Measurements from ENCODE around the gene PSIP1.

Gene PSIP1

GRCh38 chr9:15510789-15511575, at the start of gene PSIP1:
PSIP1 (minus strand) TSS chr9:15510970; CDS start chr9:15510188, 782 bp downstream.
- Histone ChIP-seq H3K9me3 (ENCODE audit: control insufficient read depth in 5 of 5, low read length in 5 of 5) (no peaks in the 10 kb centered on the region), H3K9ac (ENCODE audit: low read length in 5 of 5) (peak within 1 kb of the TSS; percentile 44 to 87 (median 76)), H3K27me3 (ENCODE audit: control insufficient read depth in 5 of 5, insufficient read depth in 4 of 5, low read length in 5 of 5) (no peaks in the 10 kb centered on the region), H3K4me3 (ENCODE audit: low read depth in 1 of 5, low read length in 5 of 5) (peak within 1 kb of the TSS; percentile 78 to 97 (median 88)), H3K27ac (ENCODE audit: low read depth, low read length) (peak within 1 kb of the TSS; percentile 78), H3K36me3 (ENCODE audit: control insufficient read depth in 5 of 5, insufficient read depth in 5 of 5, low read length in 5 of 5) (peaks cover 2 to 9% (median 5%) of the 10 kb centered on the region in 5 donors), H3K4me1 (ENCODE audit: control insufficient read depth in 5 of 5, insufficient read depth in 5 of 5, low read length in 5 of 5) (peaks cover 0 to 24% (median 14%) of the 10 kb centered on the region in 5 donors)

GRCh38 chr9:15553528-15553898, 42.7 kb upstream of the PSIP1 start:
- Histone ChIP-seq H3K27ac (ENCODE audit: low read depth, low read length) (no peak overlapping the region), H3K36me3 (ENCODE audit: control insufficient read depth in 5 of 5, insufficient read depth in 5 of 5, low read length in 5 of 5) (no peaks in the 10 kb centered on the region), H3K9ac (ENCODE audit: low read length in 5 of 5) (peak overlapping the region in 3 of 5 donors; percentile 64 to 89 (median 85)), H3K27me3 (ENCODE audit: control insufficient read depth in 5 of 5, insufficient read depth in 4 of 5, low read length in 5 of 5) (no peaks in the 10 kb centered on the region), H3K9me3 (ENCODE audit: control insufficient read depth in 5 of 5, low read length in 5 of 5) (no peaks in the 10 kb centered on the region), H3K4me1 (ENCODE audit: control insufficient read depth in 5 of 5, insufficient read depth in 5 of 5, low read length in 5 of 5) (peaks cover 0 to 19% (median 17%) of the 10 kb centered on the region in 5 donors), H3K4me3 (ENCODE audit: low read depth in 1 of 5, low read length in 5 of 5) (peak overlapping the region; percentile 69 to 95 (median 81))

- peak within 1 kb of the TSS; percentile 69 to 99 (median 92) for H3K4me3 ChIP-seq (ENCODE audit: low read depth in 1 of 5, low read length in 5 of 5)
- no peaks in the 10 kb centered on the region for H3K9me3 ChIP-seq (ENCODE audit: control insufficient read depth in 5 of 5, low read length in 5 of 5)
- no peaks in the 10 kb centered on the region for H3K36me3 ChIP-seq (ENCODE audit: control insufficient read depth in 5 of 5, insufficient read depth in 5 of 5, low read length in 5 of 5)
- peaks cover 0 to 19% (median 17%) of the 10 kb centered on the region in 5 donors for H3K4me1 ChIP-seq (ENCODE audit: control insufficient read depth in 5 of 5, insufficient read depth in 5 of 5, low read length in 5 of 5)
- H3K27me3 ChIP-seq (ENCODE audit: control insufficient read depth in 5 of 5, insufficient read depth in 4 of 5, low read length in 5 of 5), result no peaks in the 10 kb centered on the region
- peak within 1 kb of the TSS; percentile 64 to 89 (median 81) for H3K9ac ChIP-seq (ENCODE audit: low read length in 5 of 5)
- H3K27ac ChIP-seq (ENCODE audit: low read depth, low read length), result peak within 1 kb of the TSS; percentile 77
Observed at GRCh38 chr9:15552636-15553527, 42.1 kb upstream of the PSIP1 start, which contains the start of gene CCDC171. CCDC171 (plus strand) TSS chr9:15553043; CDS start chr9:15564089, 11,046 bp downstream.

- Histone ChIP-seq H3K4me1 (ENCODE audit: control insufficient read depth in 5 of 5, insufficient read depth in 5 of 5, low read length in 5 of 5) (peaks cover 0 to 19% (median 17%) of the 10 kb centered on the region in 5 donors), H3K27ac (ENCODE audit: low read depth, low read length) (no peak overlapping the region), H3K9me3 (ENCODE audit: control insufficient read depth in 5 of 5, low read length in 5 of 5) (no peaks in the 10 kb centered on the region), H3K4me3 (ENCODE audit: low read depth in 1 of 5, low read length in 5 of 5) (no peak overlapping the region), H3K36me3 (ENCODE audit: control insufficient read depth in 5 of 5, insufficient read depth in 5 of 5, low read length in 5 of 5) (no peaks in the 10 kb centered on the region), H3K27me3 (ENCODE audit: control insufficient read depth in 5 of 5, insufficient read depth in 4 of 5, low read length in 5 of 5) (no peaks in the 10 kb centered on the region), H3K9ac (ENCODE audit: low read length in 5 of 5) (no peak overlapping the region)
Observed at GRCh38 chr9:15549611-15550010, 38.8 kb upstream of the PSIP1 start.

- H3K36me3 ChIP-seq (ENCODE audit: control insufficient read depth in 5 of 5, insufficient read depth in 5 of 5, low read length in 5 of 5), result no peaks in the 10 kb centered on the region
- H3K9ac ChIP-seq (ENCODE audit: low read length in 5 of 5), result no peak overlapping the region
- no peaks in the 10 kb centered on the region for H3K27me3 ChIP-seq (ENCODE audit: control insufficient read depth in 5 of 5, insufficient read depth in 4 of 5, low read length in 5 of 5)
- H3K4me1 ChIP-seq (ENCODE audit: control insufficient read depth in 5 of 5, insufficient read depth in 5 of 5, low read length in 5 of 5), result no peaks in the 10 kb centered on the region
- no peak overlapping the region for H3K4me3 ChIP-seq (ENCODE audit: low read depth in 1 of 5, low read length in 5 of 5)
- H3K27ac ChIP-seq (ENCODE audit: low read depth, low read length), result no peak overlapping the region
- no peaks in the 10 kb centered on the region for H3K9me3 ChIP-seq (ENCODE audit: control insufficient read depth in 5 of 5, low read length in 5 of 5)
Observed at GRCh38 chr9:15543047-15543813, 32.5 kb upstream of the PSIP1 start.

GRCh38 chr9:15542624-15543023, 31.9 kb upstream of the PSIP1 start:
- Histone ChIP-seq H3K4me1 (ENCODE audit: control insufficient read depth in 5 of 5, insufficient read depth in 5 of 5, low read length in 5 of 5) (no peaks in the 10 kb centered on the region), H3K27ac (ENCODE audit: low read depth, low read length) (no peak overlapping the region), H3K9me3 (ENCODE audit: control insufficient read depth in 5 of 5, low read length in 5 of 5) (no peaks in the 10 kb centered on the region), H3K9ac (ENCODE audit: low read length in 5 of 5) (no peak overlapping the region), H3K27me3 (ENCODE audit: control insufficient read depth in 5 of 5, insufficient read depth in 4 of 5, low read length in 5 of 5) (no peaks in the 10 kb centered on the region), H3K36me3 (ENCODE audit: control insufficient read depth in 5 of 5, insufficient read depth in 5 of 5, low read length in 5 of 5) (no peaks in the 10 kb centered on the region), H3K4me3 (ENCODE audit: low read depth in 1 of 5, low read length in 5 of 5) (no peak overlapping the region)

- Histone ChIP-seq H3K9ac (ENCODE audit: low read length in 5 of 5) (no peak overlapping the region), H3K27me3 (ENCODE audit: control insufficient read depth in 5 of 5, insufficient read depth in 4 of 5, low read length in 5 of 5) (no peaks in the 10 kb centered on the region), H3K27ac (ENCODE audit: low read depth, low read length) (no peak overlapping the region), H3K4me3 (ENCODE audit: low read depth in 1 of 5, low read length in 5 of 5) (no peak overlapping the region), H3K36me3 (ENCODE audit: control insufficient read depth in 5 of 5, insufficient read depth in 5 of 5, low read length in 5 of 5) (no peaks in the 10 kb centered on the region), H3K4me1 (ENCODE audit: control insufficient read depth in 5 of 5, insufficient read depth in 5 of 5, low read length in 5 of 5) (no peaks in the 10 kb centered on the region), H3K9me3 (ENCODE audit: control insufficient read depth in 5 of 5, low read length in 5 of 5) (no peaks in the 10 kb centered on the region)
Observed at GRCh38 chr9:15541872-15542271, 31.1 kb upstream of the PSIP1 start.

GRCh38 chr9:15531380-15531779, 20.6 kb upstream of the PSIP1 start:
- H3K36me3 ChIP-seq (ENCODE audit: control insufficient read depth in 5 of 5, insufficient read depth in 5 of 5, low read length in 5 of 5), result no peaks in the 10 kb centered on the region
- H3K9ac ChIP-seq (ENCODE audit: low read length in 5 of 5), result no peak overlapping the region
- H3K27me3 ChIP-seq (ENCODE audit: control insufficient read depth in 5 of 5, insufficient read depth in 4 of 5, low read length in 5 of 5), result no peaks in the 10 kb centered on the region
- no peak overlapping the region for H3K27ac ChIP-seq (ENCODE audit: low read depth, low read length)
- no peak overlapping the region for H3K4me3 ChIP-seq (ENCODE audit: low read depth in 1 of 5, low read length in 5 of 5)
- no peaks in the 10 kb centered on the region for H3K9me3 ChIP-seq (ENCODE audit: control insufficient read depth in 5 of 5, low read length in 5 of 5)
- no peaks in the 10 kb centered on the region for H3K4me1 ChIP-seq (ENCODE audit: control insufficient read depth in 5 of 5, insufficient read depth in 5 of 5, low read length in 5 of 5)

GRCh38 chr9:15529566-15530324, 19.0 kb upstream of the PSIP1 start:
- Histone ChIP-seq H3K4me1 (ENCODE audit: control insufficient read depth in 5 of 5, insufficient read depth in 5 of 5, low read length in 5 of 5) (no peaks in the 10 kb centered on the region), H3K9ac (ENCODE audit: low read length in 5 of 5) (no peak overlapping the region), H3K27ac (ENCODE audit: low read depth, low read length) (no peak overlapping the region), H3K9me3 (ENCODE audit: control insufficient read depth in 5 of 5, low read length in 5 of 5) (no peaks in the 10 kb centered on the region), H3K27me3 (ENCODE audit: control insufficient read depth in 5 of 5, insufficient read depth in 4 of 5, low read length in 5 of 5) (no peaks in the 10 kb centered on the region), H3K36me3 (ENCODE audit: control insufficient read depth in 5 of 5, insufficient read depth in 5 of 5, low read length in 5 of 5) (no peaks in the 10 kb centered on the region), H3K4me3 (ENCODE audit: low read depth in 1 of 5, low read length in 5 of 5) (no peak overlapping the region)

Measured in subcutaneous abdominal adipose tissue (tissue), 5 donors.